ENCODE measurements around the gene ADAMTS9.

ADAMTS9 gene

GRCh38 chr3:64520334-64520733, 167.5 kb downstream of the ADAMTS9 start:
- H3K27ac ChIP-seq (ENCODE audit: low read depth, low read length): no peak overlapping the region
- H3K36me3 ChIP-seq (ENCODE audit: low read length): no peaks in the 10 kb centered on the region
- H3F3A ChIP-seq (ENCODE audit: insufficient read depth): no peaks in the 10 kb centered on the region
- H3K9me3 ChIP-seq (ENCODE audit: insufficient read depth, low read length): peaks cover 4% of the 10 kb centered on the region; the same call in 1 of the 2 replicates
- H2AFZ ChIP-seq (ENCODE audit: low read depth, low read length, severe bottlenecking): no peak overlapping the region
- H3K9ac ChIP-seq (ENCODE audit: low read length): no peak overlapping the region
- no peaks in the 10 kb centered on the region for H3K9me2 ChIP-seq (replicated peaks; ENCODE audit: insufficient read depth, low read length)
- no peak overlapping the region for H3K4me2 ChIP-seq (ENCODE audit: low read depth, low read length, poor library complexity, severe bottlenecking)
- H3K79me2 ChIP-seq (ENCODE audit: insufficient read depth, low read length): no peaks in the 10 kb centered on the region
- H4K20me1 ChIP-seq (ENCODE audit: low read depth, low read length): no peaks in the 10 kb centered on the region
- TF ChIP-seq EZH2phosphoT487 (conservative IDR thresholded peaks at IDR 0.05; ENCODE audit: low read length): no peak
- TF ChIP-seq CTCF (IDR thresholded peaks at IDR 0.05; ENCODE audit: insufficient read depth, low read length, poor library complexity, severe bottlenecking): no peak
- no peak overlapping the region for H3K4me3 ChIP-seq (ENCODE audit: insufficient read depth, low read length, poor library complexity, severe bottlenecking)
- H3K27me3 ChIP-seq (ENCODE audit: low read length): no peaks in the 10 kb centered on the region

- Histone ChIP-seq H2AFZ (ENCODE audit: low read depth, low read length, severe bottlenecking) (no peak overlapping the region), H3K4me2 (ENCODE audit: low read depth, low read length, poor library complexity, severe bottlenecking) (no peak overlapping the region), H3K27me3 (ENCODE audit: low read length) (no peaks in the 10 kb centered on the region), H3K79me2 (ENCODE audit: insufficient read depth, low read length) (no peaks in the 10 kb centered on the region), H4K20me1 (ENCODE audit: low read depth, low read length) (no peaks in the 10 kb centered on the region), H3K27ac (ENCODE audit: low read depth, low read length) (no peak overlapping the region), H3K9ac (ENCODE audit: low read length) (no peak overlapping the region), H3K4me3 (ENCODE audit: insufficient read depth, low read length, poor library complexity, severe bottlenecking) (no peak overlapping the region), H3K9me3 (ENCODE audit: insufficient read depth, low read length) (peaks cover 4% of the 10 kb centered on the region; the same call in 1 of the 2 replicates), H3K9me2 (replicated peaks; ENCODE audit: insufficient read depth, low read length) (no peaks in the 10 kb centered on the region), H3K36me3 (ENCODE audit: low read length) (no peaks in the 10 kb centered on the region), H3F3A (ENCODE audit: insufficient read depth) (no peaks in the 10 kb centered on the region)
- TF ChIP-seq CTCF (IDR thresholded peaks at IDR 0.05; ENCODE audit: insufficient read depth, low read length, poor library complexity, severe bottlenecking) (no peak), EZH2phosphoT487 (conservative IDR thresholded peaks at IDR 0.05; ENCODE audit: low read length) (no peak)
Measured at GRCh38 chr3:64518950-64519349, 168.8 kb downstream of the ADAMTS9 start.

- no peak overlapping the region for H3K4me3 ChIP-seq (ENCODE audit: insufficient read depth, low read length, poor library complexity, severe bottlenecking)
- H3K4me2 ChIP-seq (ENCODE audit: low read depth, low read length, poor library complexity, severe bottlenecking): no peak overlapping the region
- H3K9me2 ChIP-seq (replicated peaks; ENCODE audit: insufficient read depth, low read length): no peaks in the 10 kb centered on the region
- H3K9ac ChIP-seq (ENCODE audit: low read length): no peak overlapping the region
- no peaks in the 10 kb centered on the region for H4K20me1 ChIP-seq (ENCODE audit: low read depth, low read length)
- H2AFZ ChIP-seq (ENCODE audit: low read depth, low read length, severe bottlenecking): no peak overlapping the region
- TF ChIP-seq EZH2phosphoT487 (conservative IDR thresholded peaks at IDR 0.05; ENCODE audit: low read length) (no peak), CTCF (IDR thresholded peaks at IDR 0.05; ENCODE audit: insufficient read depth, low read length, poor library complexity, severe bottlenecking) (no peak)
- H3K79me2 ChIP-seq (ENCODE audit: insufficient read depth, low read length): no peaks in the 10 kb centered on the region
- peaks cover 4% of the 10 kb centered on the region; the same call in 1 of the 2 replicates for H3K9me3 ChIP-seq (ENCODE audit: insufficient read depth, low read length)
- H3F3A ChIP-seq (ENCODE audit: insufficient read depth): no peaks in the 10 kb centered on the region
- no peak overlapping the region for H3K27ac ChIP-seq (ENCODE audit: low read depth, low read length)
- H3K27me3 ChIP-seq (ENCODE audit: low read length): no peaks in the 10 kb centered on the region
- no peaks in the 10 kb centered on the region for H3K36me3 ChIP-seq (ENCODE audit: low read length)
Measured at GRCh38 chr3:64518496-64518895, 169.3 kb downstream of the ADAMTS9 start.

Data from SU-DHL-6 (cell line).